Left forelimb (tissue), 1 donor: Measurements from ENCODE around the gene LNX1.
"Not testable (repeated sequence)": the region's sequence is repeated elsewhere in the genome, so short reads cannot be mapped to it uniquely, and the experiment has no call there.

ENCODE experiments used
- DNase-seq: peaks from one replicate; pipeline ENCODE4 v3.0.0-alpha.2; 2018; ENCODE audit warnings: low spot score

Gene LNX1

GRCh38 chr4:53459548-53459947, 131.7 kb downstream of the LNX1 start:
- DNase-seq, result no peak

GRCh38 chr4:53456178-53456577, 135.1 kb downstream of the LNX1 start:
- DNase-seq, result no peak

- no peak for DNase-seq
Observed at GRCh38 chr4:53455766-53456165, 135.5 kb downstream of the LNX1 start.

GRCh38 chr4:53453385-53453784, 137.9 kb downstream of the LNX1 start:
- no peak for DNase-seq

- DNase-seq, result no peak
Observed at GRCh38 chr4:53450773-53451172, 140.5 kb downstream of the LNX1 start.

GRCh38 chr4:53444954-53445353, 146.3 kb downstream of the LNX1 start:
- DNase-seq, result no peak

- no peak for DNase-seq
Observed at GRCh38 chr4:53441564-53441963, 149.7 kb downstream of the LNX1 start.

GRCh38 chr4:53436251-53436650, 155.0 kb downstream of the LNX1 start:
- DNase-seq, result no peak

- no peak for DNase-seq
Observed at GRCh38 chr4:53432528-53433424, 158.5 kb downstream of the LNX1 start.

GRCh38 chr4:53431052-53431451, 160.2 kb downstream of the LNX1 start:
- no peak for DNase-seq

GRCh38 chr4:53427366-53427765, 163.9 kb downstream of the LNX1 start:
- DNase-seq, result no peak

- DNase-seq, result no peak
Observed at GRCh38 chr4:53424280-53424679, 167.0 kb downstream of the LNX1 start.

- no peak for DNase-seq
Observed at GRCh38 chr4:53422367-53422766, 168.9 kb downstream of the LNX1 start.

- no peak for DNase-seq
Observed at GRCh38 chr4:53421791-53422190, 169.5 kb downstream of the LNX1 start.

- DNase-seq, result no peak
Observed at GRCh38 chr4:53419208-53419607, 172.1 kb downstream of the LNX1 start.

GRCh38 chr4:53409479-53409878, 181.8 kb downstream of the LNX1 start:
- DNase-seq, result not testable (repeated sequence)
